GM23248 (cell line): ENCODE measurements around the gene ACACB. TPM values are rescaled to one million over a fixed set of nuclear protein-coding genes. Genes with fewer than 3 reads are reported as not detected.
A peak's percentile ranks its signal among the peaks of the same experiment; 100 is the strongest.

Source experiments
- DNase-seq: peaks from one replicate; pipeline ENCODE4 v3.0.0-alpha.2; 2015
- H2AFZ ChIP-seq: fragments of 200-600 bp; sonication (generic); 2 replicates; pipeline ENCODE4 v1.6.1; 2016; ENCODE audit warnings: antibody characterized with exemption
- H3F3A ChIP-seq: fragments of 200-600 bp; sonication (generic); 2 replicates; pipeline ENCODE4 v1.6.1; 2016; ENCODE audit warnings: mild to moderate bottlenecking, antibody characterized with exemption, mixed run types; ENCODE audit not compliant: insufficient read depth
- H3K27ac ChIP-seq: fragments of 200-600 bp; sonication (generic); 2 replicates; pipeline ENCODE4 v1.5.1; 2016; ENCODE audit warnings: mild to moderate bottlenecking
- H3K27me3 ChIP-seq: fragments of 200-600 bp; sonication (generic); replicated peaks from 2 replicates; pipeline ENCODE4 v1.6.1; 2016; ENCODE audit warnings: mild to moderate bottlenecking; ENCODE audit not compliant: insufficient read depth
- H3K36me3 ChIP-seq: fragments of 200-600 bp; sonication (generic); 2 replicates; pipeline ENCODE4 v1.6.1; 2016; ENCODE audit warnings: low read depth, mild to moderate bottlenecking
- H3K4me1 ChIP-seq: fragments of 200-600 bp; sonication (generic); 2 replicates; pipeline ENCODE4 v1.6.1; 2016; ENCODE audit warnings: mild to moderate bottlenecking; ENCODE audit not compliant: insufficient read depth
- H3K4me2 ChIP-seq: fragments of 200-600 bp; sonication (generic); one replicate; pipeline ENCODE4 v1.6.1; 2016; ENCODE audit warnings: mild to moderate bottlenecking; ENCODE audit not compliant: unreplicated experiment
- H3K4me3 ChIP-seq: fragments of 200-600 bp; sonication (generic); 2 replicates; pipeline ENCODE4 v1.5.1; 2016; ENCODE audit warnings: mild to moderate bottlenecking
- H3K79me2 ChIP-seq: fragments of 200-600 bp; sonication (generic); 2 replicates; pipeline ENCODE4 v1.6.1; 2016; ENCODE audit warnings: mild to moderate bottlenecking; ENCODE audit not compliant: insufficient read depth
- H3K9ac ChIP-seq: fragments of 200-600 bp; sonication (generic); 2 replicates; pipeline ENCODE4 v1.6.1; 2016; ENCODE audit warnings: mild to moderate bottlenecking
- H3K9me2 ChIP-seq: fragments of 200-600 bp; sonication (generic); 2 replicates; pipeline ENCODE4 v1.6.1; 2016; ENCODE audit warnings: mixed run types, mild to moderate bottlenecking, moderate library complexity; ENCODE audit not compliant: insufficient read depth
- H3K9me3 ChIP-seq: fragments of 200-600 bp; sonication (generic); one replicate; pipeline ENCODE4 v1.6.1; 2017; ENCODE audit warnings: low read depth
- H4K20me1 ChIP-seq: fragments of 200-600 bp; sonication (generic); 2 replicates; pipeline ENCODE4 v1.6.0; 2016; ENCODE audit not compliant: insufficient read depth
- EZH2 ChIP-seq: fragments of 200-600 bp; sonication (generic); IDR thresholded peaks from 2 replicates; pipeline ENCODE4 v1.6.1; 2018; ENCODE audit warnings: antibody characterized with exemption, mild to moderate bottlenecking; ENCODE audit not compliant: insufficient read depth, poor library complexity, severe bottlenecking
- EZH2phosphoT487 ChIP-seq: fragments of 200-600 bp; sonication (generic); IDR thresholded peaks from 2 replicates; pipeline ENCODE4 v1.6.1; 2018; ENCODE audit warnings: antibody characterized with exemption, moderate library complexity, mild to moderate bottlenecking, low read depth; ENCODE audit not compliant: insufficient read depth
- WGBS, 2 experiments: methylation state at CpG; one replicate each; pipeline ENCODE4 v1.1.6; 2015 to 2017; ENCODE audit warnings: low lambda C conversion rate in 2 of 2, low coverage in 1 of 2; ENCODE audit errors: missing lambda C conversion rate in 2 of 2; 5-methylcytosine and 5-hydroxymethylcytosine counted together
- in situ Hi-C: fragments of 300-500 bp; cut with MboI; formaldehyde crosslinking; loops from 2 replicates; pipeline ENCODE4 v1.15.0; 2020
- polyA plus RNA-seq: library from polyadenylated mRNA; unstranded; fragments of >200 nt; fragmentation: Nextera tagmentation; extraction: Ambion mirVana; gene quantifications from 2 replicates; pipeline ENCODE4 v1.2.1, GENCODE V29; 2016
- total RNA-seq: library from RNA; depleted of rRNA; stranded (reverse); fragments of >200 nt; shearing (Covaris generic); gene quantifications from 2 replicates; pipeline ENCODE4 v1.2.3, GENCODE V29; 2014

The ACACB gene
- total and polyA plus RNA-seq, 2 experiments from 2014 or later: 0.66 to 4.1 TPM

DNA sequence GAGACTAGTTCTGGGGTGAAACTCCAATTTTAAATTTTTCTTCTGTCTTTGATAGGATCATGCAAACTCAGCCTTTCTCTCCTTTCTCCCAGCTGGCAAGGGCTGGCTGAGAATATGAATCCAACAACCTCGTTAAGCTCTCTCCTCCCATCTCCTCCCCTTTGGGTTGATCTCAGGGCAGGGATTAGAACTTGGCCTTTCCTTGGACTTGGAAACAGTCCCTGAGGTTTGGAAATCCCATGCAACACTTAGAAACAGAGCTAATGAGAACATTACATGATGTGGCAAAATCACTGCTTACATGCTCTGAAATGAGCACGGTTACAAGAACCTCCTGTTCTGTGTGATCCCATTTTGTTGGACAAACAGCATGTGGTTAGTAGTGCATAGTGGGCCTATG is 31.6 kb downstream of the ACACB start:
- H2AFZ ChIP-seq: no peak overlapping the region
- no peak overlapping the region for H3K27ac ChIP-seq
- H3K4me3 ChIP-seq: no peak overlapping the region
- TF ChIP-seq EZH2 (no peak), EZH2phosphoT487 (no peak)
- no peaks in the 10 kb centered on the region for H3K4me1 ChIP-seq
- in situ Hi-C loops: no loop called here
- H4K20me1 ChIP-seq: no peaks in the 10 kb centered on the region
- no peaks in the 10 kb centered on the region for H3K79me2 ChIP-seq
- no peaks in the 10 kb centered on the region for H3K36me3 ChIP-seq
- H3K9me2 ChIP-seq: no peaks in the 10 kb centered on the region
- no peaks in the 10 kb centered on the region for H3K27me3 ChIP-seq
- H3K9me3 ChIP-seq: no peaks in the 10 kb centered on the region
- peak; percentile 42 for DNase-seq
- no peaks in the 10 kb centered on the region for H3F3A ChIP-seq
- WGBS, 2 experiments: 24 to 25% methylated on average over 2 of the region's 2 CpGs
- no peak overlapping the region for H3K4me2 ChIP-seq
- H3K9ac ChIP-seq: no peak overlapping the region

DNA sequence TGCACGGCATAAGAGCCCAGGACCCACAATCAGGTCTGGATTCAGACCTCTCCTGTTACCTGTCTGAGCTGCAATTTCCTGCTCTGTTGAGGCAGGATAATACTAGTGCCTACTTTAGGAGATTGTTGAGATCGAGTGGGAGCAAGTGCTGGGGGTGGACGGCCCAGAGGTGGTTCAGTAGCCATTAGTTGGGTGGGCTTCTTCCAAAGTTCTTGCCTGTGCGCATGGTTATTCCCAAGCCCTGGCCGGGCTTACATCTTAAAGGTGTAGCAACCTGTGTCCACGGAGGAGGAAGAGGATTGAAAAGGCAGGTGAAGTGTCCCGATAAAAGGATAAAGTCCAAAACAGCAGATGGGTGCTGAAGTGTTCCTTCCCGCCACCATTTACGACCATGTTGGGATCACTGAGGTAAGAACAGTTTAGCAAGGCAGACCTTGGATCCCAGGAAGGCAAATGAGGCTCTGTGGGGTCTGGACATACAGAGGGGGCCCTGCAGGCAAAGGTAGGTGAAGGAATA is 33.8 kb downstream of the ACACB start:
- Histone ChIP-seq H3K4me3 (no peak overlapping the region), H3F3A (no peaks in the 10 kb centered on the region), H3K9ac (no peak overlapping the region), H3K27me3 (no peaks in the 10 kb centered on the region), H3K27ac (no peak overlapping the region), H3K4me2 (no peak overlapping the region), H4K20me1 (no peaks in the 10 kb centered on the region), H3K36me3 (no peaks in the 10 kb centered on the region), H3K9me3 (no peaks in the 10 kb centered on the region), H2AFZ (no peak overlapping the region), H3K79me2 (no peaks in the 10 kb centered on the region), H3K4me1 (no peaks in the 10 kb centered on the region), H3K9me2 (no peaks in the 10 kb centered on the region)
- WGBS, 2 experiments: 73 to 75% methylated on average over 9 of the region's 9 CpGs
- no peak for TF ChIP-seq EZH2phosphoT487
- in situ Hi-C loops: no loop called here
- DNase-seq: no peak

DNA sequence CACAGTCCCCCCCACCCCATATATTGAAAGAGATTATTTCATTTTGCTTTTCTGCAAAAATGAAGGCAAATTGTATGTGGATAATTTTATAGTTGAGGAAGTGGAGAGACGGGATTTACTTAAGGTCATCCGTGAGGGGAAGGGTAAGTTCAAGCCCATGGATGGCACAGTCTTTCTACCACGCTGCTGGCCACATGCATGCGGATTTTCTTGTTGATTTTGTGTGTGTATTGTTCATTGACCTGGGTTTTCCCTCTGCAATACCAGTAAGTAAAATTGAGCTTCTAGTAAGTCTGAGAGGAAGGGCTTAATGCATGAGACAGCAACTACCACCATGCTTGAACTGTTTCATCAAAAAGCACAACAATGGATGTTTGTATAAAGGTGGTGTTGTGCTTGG is 35.1 kb downstream of the ACACB start:
- H3K4me2 ChIP-seq: no peak overlapping the region
- H3K9ac ChIP-seq: no peak overlapping the region
- H3F3A ChIP-seq: no peaks in the 10 kb centered on the region
- H3K27ac ChIP-seq: no peak overlapping the region
- H3K9me3 ChIP-seq: no peaks in the 10 kb centered on the region
- TF ChIP-seq EZH2phosphoT487 (no peak), EZH2 (no peak)
- H3K4me3 ChIP-seq: no peak overlapping the region
- no peaks in the 10 kb centered on the region for H3K36me3 ChIP-seq
- H3K27me3 ChIP-seq: no peaks in the 10 kb centered on the region
- H3K9me2 ChIP-seq: no peaks in the 10 kb centered on the region
- H3K4me1 ChIP-seq: no peaks in the 10 kb centered on the region
- no peaks in the 10 kb centered on the region for H3K79me2 ChIP-seq
- in situ Hi-C loops: no loop called here
- no peaks in the 10 kb centered on the region for H4K20me1 ChIP-seq
- no peak for DNase-seq
- WGBS, 2 experiments: 77% methylated on average over 4 of the region's 4 CpGs
- no peak overlapping the region for H2AFZ ChIP-seq

DNA sequence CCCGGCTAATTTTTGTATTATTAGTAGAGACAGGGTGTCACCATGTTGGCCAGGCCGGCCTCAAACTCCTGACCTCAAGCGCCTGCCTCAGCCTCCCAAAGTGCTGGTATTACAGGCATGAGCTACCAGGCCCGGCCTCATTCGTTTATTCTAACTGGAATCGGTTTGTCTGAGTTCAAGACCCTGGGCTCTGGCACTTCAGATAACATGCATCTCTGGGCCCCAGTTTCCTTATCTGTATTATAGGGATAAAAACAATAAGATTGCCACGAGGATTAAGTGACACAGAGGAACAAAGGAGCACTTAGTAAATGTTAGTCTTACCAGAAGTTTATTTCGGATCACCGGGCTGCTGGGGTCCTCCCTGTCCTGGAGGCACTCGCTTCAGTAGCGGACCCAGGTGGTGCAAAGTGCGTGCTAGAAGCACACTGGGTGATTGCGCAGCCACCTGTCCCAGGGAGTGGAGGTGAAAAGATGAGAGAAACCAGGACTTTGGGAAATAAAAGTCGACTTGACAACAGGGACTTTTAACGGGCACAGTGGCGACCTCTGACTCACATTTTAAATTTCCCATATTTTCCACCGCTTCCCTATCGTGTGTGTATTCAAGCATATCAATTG is 37.5 kb downstream of the ACACB start:
- no peaks in the 10 kb centered on the region for H3F3A ChIP-seq
- no peaks in the 10 kb centered on the region for H3K9me3 ChIP-seq
- no peak overlapping the region for H3K27ac ChIP-seq
- H3K4me2 ChIP-seq: peak overlapping the region; percentile 85
- TF ChIP-seq EZH2phosphoT487 (no peak), EZH2 (no peak)
- H3K36me3 ChIP-seq: no peaks in the 10 kb centered on the region
- H3K9me2 ChIP-seq: no peaks in the 10 kb centered on the region
- no peaks in the 10 kb centered on the region for H3K4me1 ChIP-seq
- peak overlapping the region; percentile 95 for H2AFZ ChIP-seq
- in situ Hi-C loops: no loop called here
- no peak for DNase-seq
- H3K4me3 ChIP-seq: peak overlapping the region; percentile 77
- no peaks in the 10 kb centered on the region for H3K79me2 ChIP-seq
- H4K20me1 ChIP-seq: no peaks in the 10 kb centered on the region
- H3K9ac ChIP-seq: peak overlapping the region; percentile 57
- H3K27me3 ChIP-seq: no peaks in the 10 kb centered on the region
- WGBS, 2 experiments: 35 to 36% methylated on average over 18 of the region's 18 CpGs
